Transverse colon (tissue), 4 donors: ENCODE data around the gene TMEM184A. TPM values are rescaled to one million over a fixed set of nuclear protein-coding genes. Genes with fewer than 3 reads are reported as not detected.

ENCODE experiments used
- DNase-seq: peaks from one replicate; pipeline ENCODE4 v3.0.0-alpha.2; 2019
- H3K27ac ChIP-seq, 4 donors: fragments of 200-600 bp; sonication (generic); 2 replicates each; pipeline ENCODE4 v1.5.1; 2016 to 2018; ENCODE audit warnings: inconsistent platforms in 4 of 4
- H3K27me3 ChIP-seq: fragments of 200-600 bp; sonication (generic); 2 replicates; pipeline ENCODE4 v1.5.1; 2017; ENCODE audit warnings: inconsistent platforms
- H3K36me3 ChIP-seq, 4 donors: fragments of 200-600 bp; sonication (generic); 2 replicates each; pipeline ENCODE4 v1.5.1; 2017 to 2019; ENCODE audit warnings: inconsistent platforms in 4 of 4
- H3K4me1 ChIP-seq, 4 donors: fragments of 200-600 bp; sonication (generic); 2 replicates each; pipeline ENCODE4 v1.5.1; 2017 to 2020; ENCODE audit warnings: inconsistent platforms in 4 of 4
- H3K4me3 ChIP-seq, 4 donors: fragments of 200-600 bp; sonication (generic); 1 replicate in 1 of 4; 2 replicates in 3 of 4; pipeline versions ENCODE4 v1.5.1 to v1.6.1; 2017 to 2019; ENCODE audit warnings: inconsistent platforms in 4 of 4
- H3K9me3 ChIP-seq, 2 donors: fragments of 200-600 bp; sonication (generic); 2 replicates each; pipeline ENCODE4 v1.5.1; 2017 to 2019; ENCODE audit warnings: inconsistent platforms in 2 of 2
- EP300 ChIP-seq: sonication (generic); formaldehyde crosslinking; IDR thresholded peaks from one replicate; pipeline ENCODE4 v1.6.1; 2017; ENCODE audit warnings: antibody characterized with exemption, low read depth
- POLR2A ChIP-seq: fragments of 450-650 bp; IDR thresholded peaks from one replicate; pipeline ENCODE4 v1.6.1; 2016; ENCODE audit warnings: antibody characterized with exemption, mild to moderate bottlenecking, moderate library complexity
- POLR2AphosphoS5 ChIP-seq, 3 donors: sonication (generic); formaldehyde crosslinking; IDR thresholded peaks; one replicate each; pipeline ENCODE4 v1.6.1; 2016; ENCODE audit warnings: antibody characterized with exemption in 3 of 3
- WGBS, 2 donors: methylation state at CpG; one replicate each; pipeline ENCODE4 v1.1.5; 2018; ENCODE audit warnings: low coverage in 1 of 2; 5-methylcytosine and 5-hydroxymethylcytosine counted together
- in situ Hi-C, 4 donors: fragments of 200-750 bp; cut with MboI; loops; one replicate each; pipeline versions ENCODE4 v1.15.0 to v1.15.1; 2017; ENCODE audit warnings: low sequenced_read_pairs in 3 of 4, low pct_ligation_motif_present in 1 of 4, low pct_unique_long_range_greater_than_20kb in 1 of 4
- intact Hi-C: fragments of 100-400 bp; cut with DNase I; formaldehyde crosslinking; loops from one replicate; pipeline ENCODE4 v1.15.1; 2023; ENCODE audit warnings: low total_unique reads
- total RNA-seq, 4 donors: library from RNA; depleted of rRNA; stranded (reverse); fragments of >200 nt; gene quantifications; one replicate each; pipeline ENCODE4 v1.1.0, GENCODE V29; 2016
- TF ChIP-seq, protein P1 (sequence below), 5 experiments: fragments of 200-600 bp in 3 of 5; fragments of 450-650 bp in 2 of 5; sonication (generic) in 3 of 5; IDR thresholded peaks; 1 replicate in 2 of 5; 2 replicates in 3 of 5; pipeline ENCODE4 v1.5.1; 2016 to 2017; ENCODE audit warnings: antibody characterized with exemption in 5 of 5, inconsistent platforms in 3 of 5, mild to moderate bottlenecking in 2 of 5, moderate library complexity in 1 of 5

The TMEM184A gene
- total RNA-seq, 4 donors from 2014 or later: 49.9 to 151 (median 94.1) TPM

DNA sequence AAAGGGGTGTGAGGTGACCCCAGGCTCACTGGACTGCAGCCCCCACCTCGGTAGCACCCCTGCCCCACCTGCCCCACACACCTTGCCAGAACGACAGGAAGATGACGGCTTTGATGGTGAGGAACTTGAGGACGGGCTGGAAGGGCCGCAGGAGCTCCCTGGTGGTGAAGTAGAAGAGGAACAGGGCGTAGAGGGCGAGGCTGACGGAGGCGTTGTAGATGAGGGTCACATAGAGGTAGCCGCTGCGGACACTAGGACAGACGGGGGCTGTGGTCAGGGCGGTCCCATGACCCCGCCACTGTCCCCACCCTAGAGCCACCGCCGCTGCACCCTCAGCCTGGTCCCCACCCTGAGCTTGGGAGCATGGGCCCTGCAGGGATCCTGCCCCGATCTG lies 7.6 kb downstream of the TMEM184A start:
- in situ Hi-C loops: no loop called here
- no peak overlapping the region for H3K4me3 ChIP-seq
- H3K27ac ChIP-seq: no peak overlapping the region
- no peaks in the 10 kb centered on the region for H3K27me3 ChIP-seq
- 66% methylated on average over 17 of the region's 17 CpGs; no CpG with 5 or more reads in 1 of the 2 donors for WGBS, 2 donors
- intact Hi-C loops: no loop called here
- H3K9me3 ChIP-seq: no peaks in the 10 kb centered on the region
- TF ChIP-seq POLR2AphosphoS5 (IDR thresholded peaks at IDR 0.05): no peak
- no peak for DNase-seq
- H3K4me1 ChIP-seq: peaks cover 0 to 10% (median 0%) of the 10 kb centered on the region in 4 donors
- H3K36me3 ChIP-seq: no peaks in the 10 kb centered on the region

DNA sequence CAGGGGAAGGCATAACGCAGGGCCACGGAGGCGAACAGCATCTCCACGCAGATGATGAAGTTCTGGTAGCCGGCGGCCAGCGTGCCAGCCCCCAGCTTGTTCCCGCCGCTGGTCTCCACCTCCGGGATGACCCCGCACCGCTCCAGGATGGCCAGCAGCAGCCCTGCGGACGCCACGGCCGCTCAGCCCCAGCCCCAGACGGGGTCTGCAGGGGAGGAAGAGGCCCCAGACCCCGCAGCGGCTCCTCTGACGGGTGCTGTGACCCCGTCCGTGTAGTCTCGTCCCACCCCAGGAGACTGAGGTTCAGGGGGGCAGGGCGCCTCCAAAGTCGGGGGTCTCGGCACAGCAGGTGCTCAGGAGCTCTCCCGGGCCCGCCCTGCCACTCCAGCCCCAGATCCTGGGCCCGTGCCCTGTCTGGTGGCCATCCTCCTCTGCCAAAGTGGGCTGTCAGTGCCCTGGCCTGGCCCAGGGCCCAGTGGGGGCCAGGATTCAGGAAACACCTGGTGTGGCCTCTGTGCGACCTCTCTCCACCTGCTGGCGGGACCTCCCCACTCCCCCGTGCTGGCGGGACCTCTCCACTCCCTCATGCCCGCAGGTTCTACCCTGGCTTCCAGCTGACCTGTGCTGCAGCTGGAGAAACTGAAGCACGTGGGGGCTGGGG lies 8.1 kb downstream of the TMEM184A start:
- TF ChIP-seq POLR2AphosphoS5 (IDR thresholded peaks at IDR 0.05): no peak
- no peak for TF ChIP-seq EP300
- TF ChIP-seq POLR2A: no peak
- TF ChIP-seq, protein P1, sequence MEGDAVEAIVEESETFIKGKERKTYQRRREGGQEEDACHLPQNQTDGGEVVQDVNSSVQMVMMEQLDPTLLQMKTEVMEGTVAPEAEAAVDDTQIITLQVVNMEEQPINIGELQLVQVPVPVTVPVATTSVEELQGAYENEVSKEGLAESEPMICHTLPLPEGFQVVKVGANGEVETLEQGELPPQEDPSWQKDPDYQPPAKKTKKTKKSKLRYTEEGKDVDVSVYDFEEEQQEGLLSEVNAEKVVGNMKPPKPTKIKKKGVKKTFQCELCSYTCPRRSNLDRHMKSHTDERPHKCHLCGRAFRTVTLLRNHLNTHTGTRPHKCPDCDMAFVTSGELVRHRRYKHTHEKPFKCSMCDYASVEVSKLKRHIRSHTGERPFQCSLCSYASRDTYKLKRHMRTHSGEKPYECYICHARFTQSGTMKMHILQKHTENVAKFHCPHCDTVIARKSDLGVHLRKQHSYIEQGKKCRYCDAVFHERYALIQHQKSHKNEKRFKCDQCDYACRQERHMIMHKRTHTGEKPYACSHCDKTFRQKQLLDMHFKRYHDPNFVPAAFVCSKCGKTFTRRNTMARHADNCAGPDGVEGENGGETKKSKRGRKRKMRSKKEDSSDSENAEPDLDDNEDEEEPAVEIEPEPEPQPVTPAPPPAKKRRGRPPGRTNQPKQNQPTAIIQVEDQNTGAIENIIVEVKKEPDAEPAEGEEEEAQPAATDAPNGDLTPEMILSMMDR (IDR thresholded peaks at IDR 0.05): no peak
- no peak for DNase-seq
- no peaks in the 10 kb centered on the region for H3K27me3 ChIP-seq
- 88% methylated on average over 23 of the region's 35 CpGs; no CpG with 5 or more reads in 1 of the 2 donors for WGBS, 2 donors
- H3K4me1 ChIP-seq: peaks cover 0 to 10% (median 0%) of the 10 kb centered on the region in 4 donors
- no peak overlapping the region for H3K27ac ChIP-seq
- intact Hi-C loops: no loop called here
- no peak overlapping the region for H3K4me3 ChIP-seq
- no peaks in the 10 kb centered on the region for H3K9me3 ChIP-seq
- in situ Hi-C loops: no loop called here
- H3K36me3 ChIP-seq: no peaks in the 10 kb centered on the region

DNA sequence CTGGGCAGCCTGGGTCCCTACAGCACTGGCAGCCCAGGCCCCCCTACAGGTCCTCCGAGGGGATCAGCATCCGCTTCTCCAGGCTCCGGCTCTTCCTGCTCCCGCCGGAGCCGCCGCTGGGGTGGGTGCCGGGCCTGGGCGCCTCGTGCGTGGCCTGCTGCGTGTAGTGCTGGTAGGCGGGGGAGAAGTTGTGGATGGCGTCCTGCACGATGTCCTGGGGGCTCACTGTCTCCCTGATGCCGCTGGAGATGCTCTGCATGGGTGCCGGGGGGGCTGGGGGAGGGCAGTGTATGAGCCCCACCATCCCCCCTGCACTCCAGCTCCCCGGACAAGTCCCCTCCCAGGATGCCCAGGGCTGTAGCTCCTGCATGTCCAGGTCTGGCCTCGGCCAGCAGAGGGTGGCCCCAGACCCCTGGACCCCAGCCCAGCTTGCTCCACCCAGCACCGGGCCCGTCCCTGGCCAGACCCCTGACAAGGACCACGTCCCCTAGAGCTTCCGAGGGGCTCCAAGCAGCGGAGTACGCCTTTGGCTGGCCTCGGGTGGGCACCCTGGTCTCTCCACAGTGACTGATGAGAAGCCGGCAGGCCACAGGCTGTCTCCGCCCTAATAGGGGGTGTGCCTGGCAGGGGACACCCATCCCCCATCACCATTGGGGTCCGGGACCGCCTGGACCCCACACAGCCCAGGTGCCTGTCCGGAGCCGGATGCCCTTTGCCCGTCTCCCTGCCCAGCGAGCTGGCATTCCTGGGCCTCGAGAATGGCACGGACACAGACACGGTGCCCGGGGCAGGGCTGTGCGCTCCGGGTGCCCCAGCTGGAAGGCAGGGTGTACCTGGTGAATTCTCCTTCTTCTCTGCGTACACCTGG lies 8.9 kb downstream of the TMEM184A start:
- no peaks in the 10 kb centered on the region for H3K27me3 ChIP-seq
- H3K4me3 ChIP-seq: no peak overlapping the region
- no peak overlapping the region for H3K27ac ChIP-seq
- in situ Hi-C loops: no loop called here
- peaks cover 0 to 4% (median 0%) of the 10 kb centered on the region in 4 donors for H3K36me3 ChIP-seq
- 88% methylated on average over 34 of the region's 41 CpGs; no CpG with 5 or more reads in 1 of the 2 donors for WGBS, 2 donors
- TF ChIP-seq EP300 (no peak), POLR2A (no peak), POLR2AphosphoS5 (IDR thresholded peaks at IDR 0.05) (no peak)
- TF ChIP-seq, protein P1 (IDR thresholded peaks at IDR 0.05): no peak
- no peak for DNase-seq
- intact Hi-C loops: no loop called here
- H3K9me3 ChIP-seq: no peaks in the 10 kb centered on the region
- H3K4me1 ChIP-seq: peaks cover 0 to 10% (median 0%) of the 10 kb centered on the region in 4 donors

DNA sequence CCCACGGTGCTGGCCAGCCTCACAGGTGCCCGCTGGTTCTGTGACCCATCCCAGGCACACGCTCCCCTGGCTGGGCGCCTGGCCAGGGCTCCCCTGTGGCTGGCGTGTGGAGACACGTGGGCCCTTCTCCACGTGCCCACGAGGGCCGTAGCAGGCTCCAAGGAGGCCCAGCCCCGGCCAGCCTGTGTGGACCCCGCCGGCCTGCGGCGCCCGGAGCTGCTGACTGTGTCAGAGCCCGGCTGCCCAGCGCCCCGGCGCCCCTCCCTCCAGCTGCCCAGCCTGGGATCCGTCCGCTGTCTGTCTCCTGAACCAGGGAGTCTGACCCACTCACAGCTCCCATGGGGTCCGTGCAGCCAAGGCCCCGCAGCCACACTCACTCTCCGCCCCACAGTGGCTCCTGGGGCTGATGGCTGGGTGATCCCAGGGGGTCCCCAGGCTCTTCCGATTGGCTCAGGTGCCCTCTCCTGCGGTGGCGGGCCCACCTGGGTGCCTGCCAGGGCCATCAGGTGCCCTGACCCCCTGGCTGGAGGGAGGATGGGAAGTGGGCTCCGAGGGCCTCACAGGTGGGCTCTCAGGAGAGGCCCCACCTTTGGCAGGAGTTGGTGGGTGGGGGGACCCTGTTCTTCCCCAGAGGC lies 9.6 kb downstream of the TMEM184A start:
- 87% methylated on average over 21 of the region's 28 CpGs; no CpG with 5 or more reads in 1 of the 2 donors for WGBS, 2 donors
- TF ChIP-seq POLR2AphosphoS5 (IDR thresholded peaks at IDR 0.05) (no peak), POLR2A (no peak), EP300 (no peak)
- TF ChIP-seq, protein P1 (IDR thresholded peaks at IDR 0.05): no peak
- Histone ChIP-seq H3K27ac (no peak overlapping the region), H3K4me1 (peaks cover 0 to 10% (median 0%) of the 10 kb centered on the region in 4 donors), H3K36me3 (peaks cover 0 to 4% (median 0%) of the 10 kb centered on the region in 4 donors), H3K27me3 (no peaks in the 10 kb centered on the region), H3K9me3 (no peaks in the 10 kb centered on the region), H3K4me3 (no peak overlapping the region)
- no peak for DNase-seq
- intact Hi-C loops: no loop called here
- in situ Hi-C loops: no loop called here
